Stimulated activated CD4-positive, alpha-beta T cell treated with anti-CD3 and anti-CD28 coated beads, Interleukin-4, amount 100 ng/mL, for 1 hour (primary cell): ENCODE measurements around the gene SPATA1.
"Not testable (repeated sequence)": the region's sequence is repeated elsewhere in the genome, so short reads cannot be mapped to it uniquely, and the experiment has no call there.

ENCODE experiments used
- DNase-seq: peaks from one replicate; pipeline ENCODE4 v3.0.0-alpha.2; 2020

The SPATA1 gene, protein sequence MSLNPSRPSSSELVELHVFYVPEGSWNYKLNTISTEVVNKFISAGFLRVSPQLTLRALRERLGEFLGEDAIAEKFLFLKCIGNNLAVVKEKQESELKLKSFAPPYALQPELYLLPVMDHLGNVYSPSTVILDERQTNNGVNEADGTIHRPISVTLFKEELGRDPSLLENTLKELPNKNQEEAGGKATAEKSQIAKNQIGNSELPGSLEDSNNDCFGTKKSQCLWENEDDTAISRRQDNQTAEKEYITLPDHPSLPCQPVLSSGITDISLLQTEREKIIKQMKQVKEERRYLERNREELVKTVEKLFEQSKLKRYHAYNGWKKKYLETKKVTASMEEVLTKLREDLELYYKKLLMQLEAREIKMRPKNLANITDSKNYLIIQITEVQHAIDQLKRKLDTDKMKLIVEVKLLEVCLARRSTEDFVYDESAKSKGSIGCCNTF

DNA sequence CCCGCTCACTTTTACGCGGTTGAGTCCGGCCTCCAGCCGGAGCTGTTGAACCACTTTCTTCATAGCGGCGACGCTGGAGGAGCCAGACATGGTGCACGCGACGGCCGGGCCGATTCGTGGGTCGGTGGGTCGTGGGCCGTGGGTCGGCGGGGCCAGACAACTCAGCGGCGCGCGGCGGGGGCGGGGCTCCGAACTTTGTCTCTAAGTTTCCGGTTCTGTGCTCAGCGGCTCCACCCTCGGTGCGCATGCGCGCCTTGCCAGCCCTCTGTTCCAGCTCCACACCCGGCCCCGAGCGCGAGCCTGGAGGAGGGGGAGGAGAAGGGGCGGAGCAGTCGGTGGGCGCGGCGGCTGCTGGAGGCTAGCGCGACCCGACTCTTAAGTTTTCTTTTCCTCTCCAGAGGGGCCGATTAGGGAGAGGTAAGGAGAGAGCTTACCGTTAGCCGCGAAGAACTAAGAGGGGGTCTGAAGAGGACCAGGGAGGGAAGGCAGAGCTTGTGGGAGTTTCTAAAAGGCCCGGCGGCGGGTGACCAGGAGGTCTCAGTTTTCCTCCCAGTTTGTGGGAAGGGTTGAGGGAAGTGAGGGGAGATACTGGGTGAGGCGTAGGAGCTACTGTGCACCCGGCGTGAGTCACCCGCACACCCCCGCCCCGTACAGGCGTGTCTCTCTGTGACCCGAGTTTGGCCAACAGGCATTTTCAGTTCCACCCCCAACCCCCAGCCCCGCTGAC, at the start of gene SPATA1, which contains the start of gene GNG5:
Gene SPATA1, plus strand, starts transcription at position 385 of the 727 bp plus-strand sequence. CDS start 9,974 bp downstream, outside the sequence.
Gene GNG5, minus strand, starts transcription at position 580 of the 727 bp plus-strand sequence. Its CDS starts 490 bp downstream, at position 90.
- DNase-seq: peak; percentile 99

DNA sequence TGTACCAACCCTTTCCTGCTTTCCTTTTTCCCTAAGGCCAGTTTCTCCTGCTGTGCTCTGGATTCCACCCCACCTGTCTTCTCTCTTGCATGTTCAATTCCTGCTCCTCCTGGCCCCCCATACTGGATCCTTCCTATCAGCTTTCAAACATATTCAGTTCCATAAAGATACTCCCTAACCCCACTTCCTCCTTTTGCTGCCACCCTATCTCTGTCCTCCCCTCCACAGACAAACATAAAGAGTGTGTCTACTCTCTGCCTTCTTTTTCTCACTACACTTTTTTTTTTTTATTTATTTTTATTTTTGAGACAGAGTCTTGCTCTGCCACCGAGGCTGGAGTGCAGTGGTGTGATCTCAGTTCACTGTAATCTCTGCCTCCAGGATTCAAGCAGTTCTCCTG, 44.1 kb upstream of the SPATA1 start:
- no peak for DNase-seq

DNA sequence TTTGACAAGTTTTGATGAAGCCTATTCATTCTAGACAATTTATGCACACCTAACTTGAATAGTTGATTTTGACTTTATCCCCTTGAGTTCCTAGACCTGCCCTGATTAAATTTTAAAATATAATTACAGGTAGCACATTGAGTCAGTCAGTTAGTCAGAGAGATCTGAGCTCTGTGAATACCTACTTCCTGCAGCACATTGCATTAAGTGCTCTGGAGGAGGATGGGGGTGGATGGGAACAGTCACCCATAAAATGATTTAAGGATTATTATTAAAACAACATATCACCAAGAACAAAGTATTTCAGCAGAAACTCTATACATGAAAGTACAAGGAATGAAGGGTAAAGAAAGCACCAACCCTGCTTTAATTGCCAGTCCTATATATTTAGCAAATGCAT, 38.9 kb upstream of the SPATA1 start:
- DNase-seq: no peak

DNA sequence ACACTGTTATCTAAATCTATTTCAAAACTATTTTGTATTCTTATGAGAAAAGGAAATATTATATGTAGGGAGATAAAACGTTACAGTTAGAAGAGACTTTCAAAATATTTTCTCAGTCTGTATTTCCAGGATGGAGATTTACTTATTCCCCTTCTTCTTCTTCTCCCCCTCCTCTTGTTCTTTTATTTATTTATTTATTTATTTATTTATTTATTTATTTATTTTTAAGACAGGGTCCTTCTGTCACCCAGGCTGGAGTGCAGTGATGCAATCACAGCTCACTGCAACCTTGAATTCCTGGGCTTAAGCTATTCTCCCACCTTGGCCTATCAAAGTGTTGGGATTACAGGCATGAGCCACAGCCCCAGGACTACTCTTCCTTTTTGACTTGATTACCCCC, 30.0 kb upstream of the SPATA1 start:
- no peak for DNase-seq

DNA sequence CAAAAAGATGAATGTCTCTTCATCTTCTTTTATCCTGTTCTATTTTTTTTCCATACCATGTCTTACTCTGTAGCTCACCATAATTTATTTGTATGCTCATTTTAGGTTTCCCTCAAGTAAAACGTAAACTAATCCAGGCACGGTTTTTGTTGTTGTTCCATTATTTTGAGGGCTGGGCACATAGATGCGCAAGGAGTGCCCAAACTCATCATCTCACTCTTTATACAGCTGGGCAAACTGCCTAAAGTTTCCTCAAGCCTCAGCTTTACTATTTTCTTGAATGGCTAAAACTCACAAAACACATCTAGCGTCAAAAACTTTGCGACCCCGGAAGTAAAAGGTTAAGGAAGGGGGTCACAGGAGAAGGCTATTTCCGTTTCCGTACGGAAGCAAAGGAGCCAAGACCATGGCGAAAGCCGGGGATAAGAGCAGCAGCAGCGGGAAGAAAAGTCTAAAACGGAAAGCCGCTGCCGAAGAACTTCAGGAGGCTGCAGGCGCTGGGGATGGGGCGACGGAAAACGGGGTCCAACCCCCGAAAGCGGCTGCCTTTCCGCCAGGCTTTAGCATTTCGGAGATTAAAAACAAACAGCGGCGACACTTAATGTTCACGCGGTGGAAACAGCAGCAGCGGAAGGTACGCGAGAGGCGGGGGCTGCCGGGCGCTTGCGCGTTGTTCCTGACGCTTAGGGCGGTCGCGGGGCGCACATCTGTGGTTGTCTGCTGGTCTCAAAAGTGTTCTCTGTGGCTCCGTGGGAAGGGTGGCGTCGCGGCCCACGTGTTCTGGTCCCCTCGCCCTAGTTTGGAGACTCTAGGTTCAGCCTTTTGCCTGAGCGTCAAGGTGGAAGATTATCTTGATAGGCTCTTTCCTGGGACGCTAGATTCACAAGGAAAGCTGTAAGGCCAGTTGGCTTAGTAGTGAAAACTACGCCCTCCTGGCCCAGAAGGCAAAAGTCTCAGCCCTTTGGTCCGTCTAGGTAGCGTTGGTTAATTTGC, 27.0 kb upstream of the SPATA1 start, which contains the start of gene RPF1:
Gene RPF1, plus strand, starts transcription at position 391 of the 993 bp plus-strand sequence. Its CDS starts 16 bp downstream, at position 407.
- DNase-seq: peak; percentile 74

DNA sequence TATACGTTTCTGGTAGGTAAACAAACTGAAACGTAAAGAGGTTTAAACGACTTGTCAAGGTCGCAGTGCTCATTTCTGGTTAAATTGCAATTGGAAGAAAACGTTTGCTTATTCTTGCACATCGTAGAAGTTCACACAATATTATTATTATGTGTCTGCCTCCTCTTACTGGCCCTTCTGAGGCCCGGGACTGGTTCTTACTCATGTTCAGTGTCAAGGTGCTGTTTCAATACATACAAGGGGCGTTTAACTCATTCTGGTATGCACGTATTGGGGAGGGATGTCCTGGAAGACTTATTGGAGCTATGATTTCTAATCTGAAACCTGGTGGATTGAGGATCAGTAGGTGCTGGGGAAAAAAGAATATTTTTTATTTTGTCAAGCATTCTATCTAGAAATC, 26.2 kb upstream of the SPATA1 start:
- DNase-seq: no peak

DNA sequence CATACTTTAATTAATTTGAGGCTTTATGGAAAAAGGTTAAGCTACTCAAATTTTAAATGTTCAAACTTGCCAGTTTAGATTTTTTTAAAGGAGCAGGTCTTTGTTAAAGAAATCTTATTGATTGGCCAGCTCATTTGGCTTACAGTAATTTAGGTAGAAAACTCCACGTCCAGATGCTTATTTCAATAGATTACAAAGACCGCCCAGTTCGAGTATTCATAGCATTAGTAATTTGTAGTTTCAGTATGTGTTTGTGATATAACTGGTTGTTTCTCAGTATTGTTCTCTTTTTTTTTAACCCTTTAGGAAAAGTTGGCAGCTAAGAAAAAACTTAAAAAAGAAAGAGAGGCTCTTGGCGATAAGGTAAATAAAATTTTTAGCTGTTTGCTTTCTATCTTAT, 25.5 kb upstream of the SPATA1 start:
- DNase-seq: no peak

DNA sequence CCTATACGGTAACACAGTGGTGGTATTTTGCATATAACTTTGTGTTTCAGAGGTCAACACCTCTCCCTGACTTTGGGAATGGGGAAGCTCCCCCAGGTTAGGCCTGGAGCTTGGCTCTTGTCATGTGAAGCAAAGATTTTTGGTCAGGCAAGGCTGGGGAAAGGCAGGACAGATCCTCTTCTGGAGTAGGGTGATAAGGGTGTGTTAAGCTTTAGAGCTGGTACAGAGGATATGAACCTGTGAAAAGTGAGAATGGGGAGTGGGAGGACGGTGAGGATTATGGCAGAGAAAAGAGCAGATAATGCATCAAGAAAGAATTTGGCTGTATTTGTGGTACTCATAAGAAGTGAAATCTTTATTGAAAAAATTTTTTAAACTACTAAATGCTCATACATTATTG, 24.9 kb upstream of the SPATA1 start:
- DNase-seq: no peak

DNA sequence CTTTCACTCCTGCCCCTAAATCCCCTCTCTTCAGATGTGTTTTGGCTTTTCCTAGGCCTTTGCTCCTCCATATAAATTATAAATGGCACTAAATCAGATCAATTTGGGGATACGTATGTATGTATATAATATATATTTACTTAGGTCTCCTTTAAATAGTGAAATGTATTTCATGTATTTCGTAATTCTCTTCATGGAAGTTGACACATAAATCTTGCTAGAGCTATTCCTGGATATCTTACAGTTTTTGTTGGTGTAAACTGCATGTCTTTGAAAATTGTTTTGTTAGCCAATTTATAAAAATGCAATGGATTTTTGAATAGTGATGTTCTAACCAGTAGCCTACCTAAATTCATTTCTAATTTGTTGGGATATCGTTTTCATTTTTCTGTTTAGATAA, 18.1 kb upstream of the SPATA1 start:
- DNase-seq: no peak

DNA sequence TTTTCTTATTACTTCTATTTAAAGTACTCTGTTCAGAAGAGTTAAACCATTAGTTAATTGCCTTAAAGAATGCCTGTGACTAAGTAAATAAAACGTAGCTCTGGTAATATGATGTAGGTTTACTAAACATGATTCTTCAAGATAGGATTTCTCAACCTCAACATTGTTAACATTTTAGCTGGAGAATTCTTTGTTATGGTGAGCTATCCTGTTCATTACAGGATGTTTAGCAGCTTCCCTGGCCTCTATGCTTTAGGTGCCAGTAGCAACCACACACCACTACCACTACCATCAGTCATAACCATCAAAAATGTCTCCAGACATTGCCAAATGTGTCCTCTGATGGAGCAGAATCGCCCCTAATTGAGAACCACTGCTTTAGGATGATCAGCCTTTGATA, 16.4 kb upstream of the SPATA1 start:
- no peak for DNase-seq

DNA sequence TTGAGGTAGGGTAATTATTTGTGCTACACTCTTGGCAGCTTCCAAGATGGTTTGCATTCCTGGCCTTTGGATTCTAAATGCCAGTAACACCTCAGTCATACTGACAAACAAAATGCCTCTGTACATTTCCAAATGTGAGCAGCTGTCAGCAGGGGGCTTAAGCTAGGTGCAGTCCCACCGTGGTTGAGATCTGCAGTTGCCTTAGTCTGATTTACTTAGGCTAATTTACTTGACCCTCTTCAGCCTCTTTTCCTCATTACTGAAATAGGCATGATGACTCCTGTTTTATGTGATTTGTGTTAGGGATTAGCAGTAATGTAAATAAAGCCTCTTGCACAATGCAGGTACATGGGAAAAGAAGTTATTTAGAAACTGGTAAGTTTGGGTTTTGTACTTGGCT, 13.5 kb upstream of the SPATA1 start:
- no peak for DNase-seq

DNA sequence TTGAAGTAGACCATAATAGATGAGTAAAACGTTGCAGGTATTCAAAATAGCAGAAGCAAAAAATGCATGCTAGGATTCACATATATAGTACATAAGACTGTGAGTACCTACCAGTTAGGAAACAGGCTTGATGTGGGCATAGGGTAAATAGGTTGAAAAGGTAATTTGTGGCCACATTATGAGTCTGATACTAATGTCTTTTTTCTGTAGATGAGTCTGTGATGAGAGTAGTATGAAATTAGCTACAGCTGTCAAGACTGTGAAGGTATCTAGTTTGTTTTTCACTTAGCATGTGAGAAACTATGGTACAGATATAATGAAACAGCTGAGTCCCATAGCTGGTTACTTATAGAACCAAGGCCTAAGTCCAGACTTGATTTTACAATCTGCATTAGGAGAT, 12.4 kb upstream of the SPATA1 start:
- no peak for DNase-seq

DNA sequence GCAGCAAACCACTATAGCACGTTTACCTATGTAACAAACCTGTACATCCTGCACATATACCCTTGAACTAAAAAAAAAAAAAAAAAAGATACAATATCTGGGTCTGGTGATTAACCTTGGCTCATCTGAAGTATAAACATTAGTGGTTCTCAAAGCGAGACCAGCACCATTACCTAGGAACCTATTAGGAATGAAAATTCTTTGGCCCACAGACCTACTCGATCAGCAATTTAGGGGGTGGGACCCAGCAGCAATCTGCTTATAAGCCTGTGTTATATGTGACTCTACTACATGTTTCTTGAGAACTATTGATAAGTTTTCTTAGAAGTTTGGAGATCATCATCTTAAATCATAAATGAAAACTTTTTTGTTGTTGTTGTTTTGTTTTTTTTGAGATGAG, 9.7 kb upstream of the SPATA1 start:
- DNase-seq: no peak

DNA sequence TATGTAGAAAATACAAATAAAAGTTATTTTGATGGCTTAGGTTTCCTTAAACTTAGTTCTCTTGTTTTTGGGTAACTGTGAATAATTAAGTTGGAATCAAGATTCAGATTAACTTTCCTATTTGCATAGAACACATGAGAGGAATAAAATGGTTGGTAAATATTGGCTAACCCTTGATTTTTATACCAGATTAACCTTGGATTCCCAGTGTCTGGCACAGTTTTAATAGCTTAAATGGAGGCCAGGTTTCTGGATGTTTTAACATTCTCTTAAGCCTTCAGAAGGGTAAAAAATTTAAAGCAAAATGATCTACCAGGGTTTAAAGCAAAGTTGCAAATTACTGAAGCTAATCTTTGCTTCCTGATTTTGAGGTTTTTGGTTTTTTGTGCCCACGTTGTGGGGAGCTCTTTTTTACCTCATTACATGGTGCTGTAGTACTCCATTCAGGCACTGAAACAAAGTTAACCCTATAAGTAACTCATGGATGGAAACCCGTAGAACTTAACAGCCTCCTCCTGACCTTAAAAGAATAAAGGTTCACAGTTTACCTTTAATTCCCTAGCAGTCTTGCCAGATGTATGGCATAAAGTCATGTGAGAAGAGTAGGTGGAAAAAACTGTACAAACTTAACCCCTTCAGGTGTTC, 8.4 kb upstream of the SPATA1 start:
- DNase-seq: no peak

DNA sequence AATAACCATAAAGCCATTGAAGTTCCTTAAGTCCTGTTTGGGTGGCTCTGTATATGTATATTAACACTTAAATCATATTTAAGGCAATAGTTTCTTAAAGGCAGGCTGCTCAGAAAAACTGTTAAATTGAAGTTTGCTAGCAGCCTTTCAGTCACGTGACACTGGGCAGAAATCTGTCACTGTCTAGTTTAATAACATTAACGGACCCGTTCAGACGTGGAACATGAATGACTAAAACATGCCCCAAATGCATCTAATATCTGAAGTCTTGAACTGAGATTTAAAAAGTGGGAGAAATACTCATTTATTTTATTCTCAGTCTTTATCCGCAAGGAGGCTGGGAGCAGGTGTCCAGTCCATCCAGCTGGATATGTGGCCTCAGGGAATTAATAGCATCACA, 3.3 kb upstream of the SPATA1 start:
- DNase-seq: no peak

DNA sequence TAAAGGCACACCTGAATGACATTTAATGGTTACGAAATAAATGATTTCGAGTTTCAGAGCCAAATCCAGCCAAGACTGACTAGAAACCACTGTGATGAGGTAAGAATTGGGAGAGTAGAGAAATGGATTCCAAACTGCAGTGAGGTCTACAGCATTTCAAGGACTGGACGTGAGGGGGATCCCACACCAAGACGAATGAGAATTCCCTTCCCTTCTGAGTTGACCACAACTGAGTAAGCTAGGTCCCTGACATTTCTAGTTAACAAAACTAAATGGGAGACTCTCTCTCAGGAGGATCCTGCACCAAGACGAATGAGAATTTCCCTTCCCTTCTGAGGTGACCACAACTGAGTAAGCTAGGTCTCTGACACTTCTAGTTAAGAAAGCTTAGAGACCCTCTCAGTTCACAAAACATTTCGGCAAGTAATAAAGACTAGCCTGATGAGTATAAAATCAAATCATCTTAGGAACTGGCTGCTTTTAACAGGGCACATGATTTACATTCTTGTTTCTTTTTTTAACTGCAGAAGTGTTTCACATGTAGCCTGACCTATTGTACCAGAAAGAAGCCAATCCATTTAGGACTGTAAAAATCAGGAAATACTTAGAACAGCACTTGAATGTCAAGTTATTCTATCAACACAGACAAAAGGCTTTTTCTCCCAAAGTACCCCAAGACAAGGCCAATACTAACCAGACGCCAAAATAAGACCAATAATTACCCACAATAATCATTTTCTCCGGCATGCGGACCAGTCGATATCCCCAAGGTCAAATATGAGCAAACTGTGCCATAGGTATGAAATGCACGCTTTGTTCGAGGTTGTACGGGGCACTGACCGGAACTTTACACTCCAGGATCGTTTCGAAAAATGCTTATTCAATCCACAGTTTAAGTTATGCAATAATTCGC, 1.4 kb upstream of the SPATA1 start:
- DNase-seq: no peak

DNA sequence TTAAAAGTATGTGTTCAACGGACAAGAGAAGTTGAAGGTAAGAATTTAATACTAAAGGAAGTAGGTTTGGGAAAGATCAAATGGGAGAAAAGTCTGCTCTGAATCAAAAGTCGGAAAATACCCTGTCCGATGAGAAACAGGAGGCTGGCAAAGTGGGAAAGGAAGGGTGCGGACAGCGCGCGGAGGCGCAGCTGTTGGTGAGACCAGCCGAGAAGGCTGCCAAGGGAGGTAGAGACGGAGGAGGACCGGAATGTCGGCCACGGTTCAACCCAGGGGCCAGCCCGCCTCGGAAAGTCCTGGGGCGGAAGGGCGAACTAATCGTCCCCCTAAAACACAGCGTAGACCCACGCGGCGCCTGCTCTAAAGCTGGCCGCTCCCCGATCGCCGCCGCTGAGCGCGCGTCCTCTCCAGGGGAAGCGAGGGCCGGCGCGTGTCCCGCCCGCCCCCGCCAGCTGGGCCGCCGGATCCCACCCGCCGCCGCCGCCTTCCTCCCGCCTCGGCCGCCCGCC, 639 bp upstream of the SPATA1 start:
- DNase-seq: no peak

DNA sequence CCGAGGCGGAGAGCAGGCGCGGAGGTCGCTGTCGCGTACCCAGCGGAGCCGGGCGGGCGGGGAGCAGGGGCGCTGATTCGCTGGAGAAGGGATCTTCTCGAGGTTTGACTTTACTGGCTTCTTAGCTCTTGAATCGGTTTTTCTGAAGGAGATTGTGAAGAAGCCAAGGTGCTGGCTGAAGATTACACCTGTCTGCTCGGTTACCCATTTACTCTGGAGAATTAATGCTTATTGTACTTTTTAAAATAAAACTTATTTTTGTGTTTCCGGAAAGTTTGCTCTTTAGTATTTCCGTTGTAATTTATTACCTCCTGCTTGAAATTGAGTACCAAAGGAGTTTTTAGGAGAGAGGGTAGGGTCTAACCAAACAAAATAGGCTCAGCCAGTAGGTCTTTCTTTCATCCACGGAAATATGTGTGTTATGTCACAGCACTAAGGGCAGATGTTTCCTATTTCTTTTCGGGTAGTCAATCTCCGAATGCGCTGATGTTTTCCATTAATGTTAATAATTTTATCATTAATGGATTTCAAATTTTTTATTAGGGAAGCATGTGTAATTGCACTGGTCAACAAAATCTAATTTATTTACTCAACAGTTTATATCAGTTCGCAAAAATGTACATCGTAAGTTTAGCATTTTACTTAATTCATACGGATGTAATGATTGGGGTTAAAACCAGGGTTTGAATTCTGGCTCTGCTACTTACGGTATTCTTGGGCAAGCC, 705 bp downstream of the SPATA1 start:
- no peak for DNase-seq

DNA sequence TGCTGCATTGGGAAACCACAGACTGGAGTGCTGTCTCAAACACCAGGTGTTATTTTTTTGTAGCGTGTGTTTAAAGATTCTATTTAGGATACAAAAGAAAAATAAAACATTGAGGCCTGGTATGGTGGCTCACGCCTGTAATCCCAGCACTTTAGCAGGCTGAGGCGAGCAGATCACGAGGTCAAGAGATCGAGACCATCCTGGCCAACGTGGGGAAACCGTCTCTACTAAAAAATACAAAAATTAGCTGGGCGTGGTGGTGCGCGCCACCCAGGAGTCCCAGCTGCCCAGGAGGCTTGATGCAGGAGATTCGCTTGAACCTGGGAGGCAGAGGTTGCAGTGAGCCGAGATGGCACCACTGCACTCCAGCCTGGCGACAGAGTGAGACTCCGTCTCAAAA, 1.7 kb downstream of the SPATA1 start:
- DNase-seq: not testable (repeated sequence)

DNA sequence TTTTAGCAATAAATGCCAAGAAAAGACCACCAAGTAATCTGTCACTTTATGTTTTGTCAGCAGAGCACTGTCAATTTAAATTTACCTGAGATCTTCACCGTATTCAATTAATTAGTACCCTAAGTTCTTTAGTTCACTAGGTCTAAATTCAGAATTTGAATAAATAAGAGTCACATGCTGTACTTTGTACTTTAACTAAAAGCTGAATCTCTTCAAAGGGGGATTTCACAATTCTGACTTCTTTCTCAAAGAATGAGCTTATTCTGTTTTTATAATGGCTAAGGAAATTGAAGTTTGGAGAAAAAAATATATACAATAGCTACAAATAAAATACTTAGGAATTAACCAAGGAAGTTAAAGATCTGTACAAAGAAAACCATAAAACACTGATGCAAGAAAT, 2.3 kb downstream of the SPATA1 start:
- no peak for DNase-seq
